Measurements from ENCODE around the gene SWT1.

The SWT1 gene

GRCh38 chr1:185158800-185159199 lies 1.8 kb downstream of the SWT1 start:
- Histone ChIP-seq H3K4me2 (ENCODE audit: low read depth, low read length, poor library complexity, severe bottlenecking) (peak overlapping the region; percentile 100), H3K9ac (ENCODE audit: low read depth, low read length, poor library complexity, severe bottlenecking) (no peak overlapping the region), H3K9me2 (replicated peaks; ENCODE audit: low read depth, low read length) (no peaks in the 10 kb centered on the region)

GRCh38 chr1:185159966-185160365 lies 3.0 kb downstream of the SWT1 start:
- Histone ChIP-seq H3K4me2 (ENCODE audit: low read depth, low read length, poor library complexity, severe bottlenecking) (no peak overlapping the region), H3K4me1 (ENCODE audit: insufficient read depth, low read length, poor library complexity, severe bottlenecking) (peaks cover 18% of the 10 kb centered on the region), H3F3A (ENCODE audit: low read depth) (no peaks in the 10 kb centered on the region)

More at GRCh38 chr1:185158800-185159199, 1.8 kb downstream of the SWT1 start:
- H3K9me3 ChIP-seq (ENCODE audit: insufficient read depth, low read depth, low read length): no peaks in the 10 kb centered on the region
- H4K20me1 ChIP-seq (ENCODE audit: insufficient read depth, low read length, poor library complexity, severe bottlenecking): peaks cover 6% of the 10 kb centered on the region
- H3K4me1 ChIP-seq (ENCODE audit: insufficient read depth, low read length, poor library complexity, severe bottlenecking): peaks cover 23% of the 10 kb centered on the region
- H3K79me2 ChIP-seq (ENCODE audit: insufficient read depth, low read length): peaks cover 19% of the 10 kb centered on the region
- H2AFZ ChIP-seq (ENCODE audit: low read length): no peak overlapping the region
- H3F3A ChIP-seq (ENCODE audit: low read depth): no peaks in the 10 kb centered on the region
- H3K4me3 ChIP-seq (ENCODE audit: low read length, poor library complexity, severe bottlenecking): peak overlapping the region; percentile 97
- TF ChIP-seq EZH2phosphoT487 (IDR thresholded peaks at IDR 0.05; ENCODE audit: borderline replicate concordance) (no peak), CTCF (conservative IDR thresholded peaks at IDR 0.05; ENCODE audit: low read length) (no peak)
- no peaks in the 10 kb centered on the region for H3K36me3 ChIP-seq (ENCODE audit: insufficient read depth, low read length)
- H3K27me3 ChIP-seq (ENCODE audit: insufficient read depth, low read length, poor library complexity, severe bottlenecking): no peaks in the 10 kb centered on the region

GRCh38 chr1:185162491-185162890 lies 5.5 kb downstream of the SWT1 start:
- no peak overlapping the region for H3K4me3 ChIP-seq (ENCODE audit: low read length, poor library complexity, severe bottlenecking)
- no peaks in the 10 kb centered on the region for H3K36me3 ChIP-seq (ENCODE audit: insufficient read depth, low read length)
- no peaks in the 10 kb centered on the region for H4K20me1 ChIP-seq (ENCODE audit: insufficient read depth, low read length, poor library complexity, severe bottlenecking)
- no peaks in the 10 kb centered on the region for H3K9me2 ChIP-seq (replicated peaks; ENCODE audit: low read depth, low read length)
- H3K79me2 ChIP-seq (ENCODE audit: insufficient read depth, low read length): no peaks in the 10 kb centered on the region
- no peaks in the 10 kb centered on the region for H3K9me3 ChIP-seq (ENCODE audit: insufficient read depth, low read depth, low read length)
- TF ChIP-seq CTCF (conservative IDR thresholded peaks at IDR 0.05; ENCODE audit: low read length) (no peak), EZH2phosphoT487 (IDR thresholded peaks at IDR 0.05; ENCODE audit: borderline replicate concordance) (no peak)
- no peak overlapping the region for H3K4me2 ChIP-seq (ENCODE audit: low read depth, low read length, poor library complexity, severe bottlenecking)
- no peaks in the 10 kb centered on the region for H3F3A ChIP-seq (ENCODE audit: low read depth)
- peaks cover 25% of the 10 kb centered on the region for H3K4me1 ChIP-seq (ENCODE audit: insufficient read depth, low read length, poor library complexity, severe bottlenecking)
- no peak overlapping the region for H2AFZ ChIP-seq (ENCODE audit: low read length)
- no peak overlapping the region for H3K9ac ChIP-seq (ENCODE audit: low read depth, low read length, poor library complexity, severe bottlenecking)
- no peaks in the 10 kb centered on the region for H3K27me3 ChIP-seq (ENCODE audit: insufficient read depth, low read length, poor library complexity, severe bottlenecking)

More at GRCh38 chr1:185159966-185160365, 3.0 kb downstream of the SWT1 start:
- Histone ChIP-seq H3K4me3 (ENCODE audit: low read length, poor library complexity, severe bottlenecking) (no peak overlapping the region), H4K20me1 (ENCODE audit: insufficient read depth, low read length, poor library complexity, severe bottlenecking) (peaks cover 6% of the 10 kb centered on the region), H2AFZ (ENCODE audit: low read length) (no peak overlapping the region), H3K27me3 (ENCODE audit: insufficient read depth, low read length, poor library complexity, severe bottlenecking) (no peaks in the 10 kb centered on the region), H3K9me2 (replicated peaks; ENCODE audit: low read depth, low read length) (no peaks in the 10 kb centered on the region), H3K79me2 (ENCODE audit: insufficient read depth, low read length) (peaks cover 16% of the 10 kb centered on the region), H3K9ac (ENCODE audit: low read depth, low read length, poor library complexity, severe bottlenecking) (no peak overlapping the region), H3K9me3 (ENCODE audit: insufficient read depth, low read depth, low read length) (no peaks in the 10 kb centered on the region), H3K36me3 (ENCODE audit: insufficient read depth, low read length) (no peaks in the 10 kb centered on the region)
- TF ChIP-seq EZH2phosphoT487 (IDR thresholded peaks at IDR 0.05; ENCODE audit: borderline replicate concordance): no peak
- no peak for TF ChIP-seq CTCF (conservative IDR thresholded peaks at IDR 0.05; ENCODE audit: low read length)

Data from Loucy (cell line).